Uterus (tissue), 2 donors: Measurements from ENCODE around the gene ST6GALNAC3.

Experiments
- CTCF ChIP-seq, 4 experiments: fragments of 200-600 bp in 2 of 4; fragments of 450-650 bp in 2 of 4; sonication (generic) in 2 of 4; IDR thresholded peaks; one replicate each; pipeline ENCODE4 v1.5.1; 2016 to 2019; ENCODE audit warnings: antibody characterized with exemption in 4 of 4, mild to moderate bottlenecking in 2 of 4, moderate library complexity in 1 of 4
- POLR2A ChIP-seq, 2 donors: fragments of 450-650 bp; IDR thresholded peaks; one replicate each; pipeline ENCODE4 v1.6.1; 2016; ENCODE audit warnings: antibody characterized with exemption in 2 of 2, mild to moderate bottlenecking in 1 of 2, moderate library complexity in 1 of 2

- no peak for TF ChIP-seq POLR2A (IDR thresholded peaks at IDR 0.05)
- no peak for TF ChIP-seq CTCF (IDR thresholded peaks at IDR 0.05)
Measured at GRCh38 chr1:76109404-76109803, 34.9 kb downstream of the ST6GALNAC3 start.
